Chondrocyte (in vitro differentiated cells): ENCODE data around the gene DCX. TPM values are rescaled to one million over a fixed set of nuclear protein-coding genes. Genes with fewer than 3 reads are reported as not detected.

Experiments
- DNase-seq: peaks from one replicate; pipeline ENCODE4 v3.0.0; 2021; ENCODE audit warnings: mixed read lengths, low spot score
- H3K27ac Mint-ChIP-seq: one replicate; pipeline ENCODE4 v1.8.0; 2021; ENCODE audit warnings: mild to moderate bottlenecking, moderate library complexity, mixed read lengths; ENCODE audit not compliant: unreplicated experiment
- H3K27me3 Mint-ChIP-seq: 2 replicates; pipeline ENCODE4 v1.8.0; 2021; ENCODE audit warnings: low read depth, mixed read lengths
- H3K36me3 Mint-ChIP-seq: 2 replicates; pipeline ENCODE4 v1.8.0; 2021; ENCODE audit warnings: low read depth, mixed read lengths
- H3K4me1 Mint-ChIP-seq: 2 replicates; pipeline ENCODE4 v1.8.0; 2021; ENCODE audit warnings: low read depth, mild to moderate bottlenecking, mixed read lengths
- H3K4me3 Mint-ChIP-seq: one replicate; pipeline ENCODE4 v1.8.0; 2021; ENCODE audit warnings: mild to moderate bottlenecking, moderate library complexity, mixed read lengths; ENCODE audit not compliant: unreplicated experiment
- H3K9me3 Mint-ChIP-seq: 2 replicates; pipeline ENCODE4 v1.8.0; 2021; ENCODE audit warnings: low read depth, mixed read lengths
- CTCF ChIP-seq: fragments of 200-600 bp; sonication (generic); IDR thresholded peaks from 2 replicates; pipeline ENCODE4 v1.5.0; 2021; ENCODE audit warnings: antibody characterized with exemption, mild to moderate bottlenecking, moderate library complexity
- total RNA-seq: library from RNA; stranded (reverse); gene quantifications from 3 replicates; pipeline ENCODE4 v1.2.1, GENCODE V29; 2021

Gene DCX
- total RNA-seq, 1 donor from 2014 or later = not detected

- peaks cover 7% of the 10 kb centered on the region for H3K9me3 Mint-ChIP-seq
- no peak overlapping the region for H3K4me3 Mint-ChIP-seq
- no peaks in the 10 kb centered on the region for H3K36me3 Mint-ChIP-seq
- H3K4me1 Mint-ChIP-seq = no peaks in the 10 kb centered on the region
- no peak for TF ChIP-seq CTCF
- H3K27me3 Mint-ChIP-seq = no peaks in the 10 kb centered on the region
- no peak for DNase-seq
- H3K27ac Mint-ChIP-seq = no peak overlapping the region
Measured at GRCh38 chrX:111329370-111329769, 82.6 kb downstream of the DCX start.

GRCh38 chrX:111328858-111329257 is 83.1 kb downstream of the DCX start:
- Mint-ChIP-seq H3K4me3 (no peak overlapping the region), H3K9me3 (peaks cover 5% of the 10 kb centered on the region), H3K27me3 (no peaks in the 10 kb centered on the region), H3K36me3 (no peaks in the 10 kb centered on the region), H3K4me1 (no peaks in the 10 kb centered on the region), H3K27ac (no peak overlapping the region)
- no peak for TF ChIP-seq CTCF
- DNase-seq = no peak

GRCh38 chrX:111322231-111322855 is 89.6 kb downstream of the DCX start:
- no peak overlapping the region for H3K27ac Mint-ChIP-seq
- no peaks in the 10 kb centered on the region for H3K4me1 Mint-ChIP-seq
- no peaks in the 10 kb centered on the region for H3K9me3 Mint-ChIP-seq
- no peak for DNase-seq
- TF ChIP-seq CTCF = no peak
- H3K27me3 Mint-ChIP-seq = no peaks in the 10 kb centered on the region
- no peaks in the 10 kb centered on the region for H3K36me3 Mint-ChIP-seq
- no peak overlapping the region for H3K4me3 Mint-ChIP-seq

DNA sequence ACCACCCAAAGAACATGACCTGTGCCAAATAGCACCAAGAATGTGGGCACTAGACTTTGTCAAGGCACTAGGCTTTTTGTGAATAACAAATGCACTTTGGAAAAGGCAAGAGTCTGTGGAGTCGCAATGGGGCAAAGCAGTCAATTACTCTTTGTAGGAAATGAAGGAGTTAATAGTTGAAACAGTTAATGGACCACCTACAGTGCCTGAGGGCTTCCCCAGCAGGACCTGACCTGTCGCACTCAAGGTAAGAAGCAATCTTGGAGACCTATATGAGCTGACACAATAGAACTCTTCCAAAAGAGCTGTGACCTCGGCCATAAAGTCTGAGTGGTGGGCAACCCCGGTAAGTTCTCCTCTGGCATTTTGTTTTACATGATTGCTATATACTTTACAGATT is 92.5 kb downstream of the DCX start:
- TF ChIP-seq CTCF = no peak
- no peak overlapping the region for H3K27ac Mint-ChIP-seq
- DNase-seq = no peak
- H3K4me3 Mint-ChIP-seq = no peak overlapping the region
- no peaks in the 10 kb centered on the region for H3K36me3 Mint-ChIP-seq
- H3K27me3 Mint-ChIP-seq = no peaks in the 10 kb centered on the region
- peaks cover 5% of the 10 kb centered on the region for H3K9me3 Mint-ChIP-seq
- H3K4me1 Mint-ChIP-seq = no peaks in the 10 kb centered on the region

GRCh38 chrX:111318901-111319300 is 93.1 kb downstream of the DCX start:
- no peak for TF ChIP-seq CTCF
- Mint-ChIP-seq H3K4me1 (no peaks in the 10 kb centered on the region), H3K4me3 (no peak overlapping the region), H3K27ac (no peak overlapping the region), H3K9me3 (peaks cover 8% of the 10 kb centered on the region), H3K36me3 (no peaks in the 10 kb centered on the region), H3K27me3 (no peaks in the 10 kb centered on the region)
- no peak for DNase-seq
